Stimulated activated naive CD8-positive, alpha-beta T cell treated with anti-CD3 and anti-CD28 coated beads, Interleukin-15, Interleukin-2, amounts not matched to agents 100 ng/mL and 50 ng/mL, for 24 hours (primary cell): ENCODE measurements around the gene PGRMC2.
A peak's percentile ranks its signal among the peaks of the same experiment; 100 is the strongest.
"Not testable (repeated sequence)": the region's sequence is repeated elsewhere in the genome, so short reads cannot be mapped to it uniquely, and the experiment has no call there.

Experiments
- H3K27ac Mint-ChIP-seq: one replicate; pipeline ENCODE4 v1.8.0; 2021; ENCODE audit warnings: mild to moderate bottlenecking, mixed read lengths
- H3K27me3 Mint-ChIP-seq: one replicate; pipeline ENCODE4 v1.8.0; 2021; ENCODE audit warnings: mixed read lengths
- H3K36me3 Mint-ChIP-seq: one replicate; pipeline ENCODE4 v1.8.0; 2021; ENCODE audit warnings: low read depth, mixed read lengths
- H3K4me1 Mint-ChIP-seq: one replicate; pipeline ENCODE4 v1.8.0; 2021; ENCODE audit warnings: low read depth, mixed read lengths
- H3K4me3 Mint-ChIP-seq: one replicate; pipeline ENCODE4 v1.8.0; 2021; ENCODE audit warnings: mild to moderate bottlenecking, mixed read lengths
- H3K9me3 Mint-ChIP-seq: one replicate; pipeline ENCODE4 v1.8.0; 2021; ENCODE audit warnings: mixed read lengths

Gene PGRMC2

DNA sequence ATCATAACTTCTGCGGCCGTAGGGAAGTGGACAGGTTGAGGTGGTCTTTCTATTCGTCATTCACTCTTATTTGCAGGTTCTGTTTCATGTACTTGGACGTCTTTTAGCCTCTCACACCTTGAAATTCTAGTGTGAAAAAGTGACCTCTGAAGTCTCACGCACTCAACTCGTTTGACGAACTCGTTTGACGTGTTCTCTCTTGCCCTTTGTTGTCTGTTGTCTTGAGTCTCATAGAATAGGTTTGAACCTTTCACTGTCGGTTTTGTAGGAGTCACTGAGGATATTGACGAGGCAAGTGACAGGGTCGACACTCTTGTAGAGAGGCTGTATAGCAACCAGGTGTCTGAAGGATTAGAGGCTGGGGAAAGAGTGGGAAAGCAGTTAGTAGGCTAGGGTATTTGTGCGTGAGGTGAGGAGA is 1.1 kb upstream of the PGRMC2 start:
- Mint-ChIP-seq H3K4me1 (peaks cover 32% of the 10 kb centered on the region), H3K27ac (peak overlapping the region; percentile 94), H3K4me3 (peak overlapping the region; percentile 89), H3K27me3 (no peaks in the 10 kb centered on the region), H3K9me3 (no peaks in the 10 kb centered on the region), H3K36me3 (peaks cover 13% of the 10 kb centered on the region)

DNA sequence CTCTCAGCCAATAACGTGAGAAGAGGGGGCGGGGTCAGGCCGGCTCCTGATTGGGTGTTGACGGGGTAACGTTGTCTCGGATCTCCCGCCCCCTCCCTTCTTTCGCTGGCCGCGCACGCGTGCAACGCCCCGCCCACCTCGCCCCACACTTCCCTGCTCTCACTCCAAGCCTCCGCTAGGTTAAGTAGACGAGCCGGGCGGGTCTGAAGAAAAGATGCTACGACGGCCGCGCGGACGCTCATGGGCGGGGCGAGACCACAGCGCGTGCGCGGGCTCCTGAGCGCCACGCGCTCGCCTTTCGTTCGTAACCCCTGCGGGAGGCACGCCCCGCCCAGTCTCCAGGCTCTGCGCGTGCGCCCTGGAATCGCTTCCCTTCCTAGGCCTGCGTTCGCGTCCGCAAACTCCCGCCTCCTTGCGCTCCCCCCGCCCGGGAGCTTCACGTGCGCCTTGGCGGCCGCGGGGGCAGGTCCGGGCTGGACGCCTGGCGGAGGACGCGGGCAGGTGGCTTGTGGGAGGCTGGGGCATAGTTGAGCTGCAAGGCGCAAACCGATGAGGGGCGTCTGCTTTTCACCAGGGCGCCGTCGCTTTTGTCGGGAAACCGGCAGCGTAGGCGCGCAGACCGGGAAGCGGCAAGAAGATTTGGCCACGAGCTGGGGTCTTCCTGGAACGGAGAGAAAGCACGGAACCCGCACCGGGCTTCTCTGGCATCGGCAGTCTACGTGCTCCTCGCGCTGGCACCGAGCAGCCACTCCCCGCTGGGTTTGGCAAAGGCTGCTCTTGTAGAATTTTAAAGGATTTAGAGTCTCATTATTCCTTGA is 467 bp upstream of the PGRMC2 start:
- Mint-ChIP-seq H3K27ac (peak overlapping the region; percentile 94), H3K36me3 (peaks cover 16% of the 10 kb centered on the region), H3K9me3 (no peaks in the 10 kb centered on the region), H3K4me3 (peak overlapping the region; percentile 89), H3K4me1 (peaks cover 35% of the 10 kb centered on the region), H3K27me3 (no peaks in the 10 kb centered on the region)

DNA sequence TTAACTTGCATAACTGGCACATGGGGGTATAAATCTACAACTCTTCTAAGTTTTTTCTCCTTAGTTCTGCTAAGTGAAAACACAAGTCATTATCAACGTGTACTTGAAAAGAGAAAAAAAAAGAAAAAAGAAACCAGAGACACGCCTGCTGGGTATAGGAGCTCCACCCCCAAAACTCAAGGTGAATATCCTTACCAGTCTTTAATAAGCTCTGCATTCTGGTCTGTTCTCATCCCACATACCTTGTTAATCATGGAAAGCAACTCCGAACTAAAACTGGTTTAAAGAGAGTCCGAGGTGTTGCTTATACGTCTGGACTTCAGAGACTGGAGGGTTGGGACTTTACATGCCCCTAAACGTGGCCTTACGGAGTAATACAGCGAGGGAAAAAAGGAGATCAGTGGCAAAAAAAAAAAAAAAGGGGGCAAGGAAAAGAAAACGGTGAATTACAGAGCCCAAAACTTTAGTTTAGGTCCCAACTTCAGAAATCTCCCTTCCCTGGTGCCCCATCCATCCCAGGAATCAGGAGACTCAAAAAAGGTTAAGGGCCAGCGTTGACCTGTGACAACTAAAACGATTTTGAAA is 1.0 kb downstream of the PGRMC2 start:
- Mint-ChIP-seq H3K4me1 (peaks cover 43% of the 10 kb centered on the region), H3K36me3 (peaks cover 25% of the 10 kb centered on the region), H3K27ac (peak overlapping the region; percentile 82), H3K27me3 (no peaks in the 10 kb centered on the region), H3K4me3 (peak overlapping the region; percentile 89), H3K9me3 (no peaks in the 10 kb centered on the region)

DNA sequence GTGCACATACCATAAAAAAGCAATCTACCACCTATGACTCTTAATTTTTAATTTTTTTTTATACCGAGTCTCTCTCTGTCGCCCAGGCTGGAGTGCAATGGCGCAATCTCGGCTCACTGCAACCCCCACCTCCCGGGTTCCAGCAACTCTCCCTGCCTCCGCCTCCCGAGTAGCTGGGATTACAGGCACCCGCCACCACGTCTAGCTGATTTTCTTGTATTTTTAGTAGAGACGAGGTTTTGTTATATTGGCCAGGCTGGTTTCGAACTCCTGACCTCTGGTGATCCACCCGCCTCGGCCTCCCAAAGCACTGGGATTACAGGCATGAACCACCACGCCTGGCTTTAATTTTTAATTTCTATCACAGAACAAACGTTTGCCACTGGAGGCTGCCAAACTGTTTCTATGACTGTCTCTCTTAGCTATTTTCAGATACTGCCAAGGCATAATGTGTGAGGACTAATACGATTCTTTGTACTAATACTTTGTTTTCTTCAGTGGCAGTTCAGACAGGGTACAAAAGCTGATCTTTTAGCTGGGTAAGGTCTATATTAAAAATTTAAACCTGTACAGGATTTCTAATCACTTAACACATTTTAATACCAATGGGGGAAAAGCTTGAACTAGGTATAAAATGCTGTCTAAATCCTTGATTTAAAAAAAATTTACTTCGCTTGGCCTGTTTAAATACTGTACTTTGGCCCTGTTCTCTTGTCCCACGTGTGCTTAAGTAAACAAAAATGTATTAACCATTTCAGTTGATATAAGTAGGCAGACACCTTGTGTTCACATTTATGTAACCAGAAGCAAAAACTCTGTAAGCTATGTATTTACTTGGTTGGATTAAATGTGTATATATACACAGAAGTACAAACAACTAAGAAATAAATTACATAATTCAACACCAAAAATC is 2.3 kb downstream of the PGRMC2 start:
- H3K27me3 Mint-ChIP-seq: no peaks in the 10 kb centered on the region
- H3K27ac Mint-ChIP-seq: peak overlapping the region; percentile 2
- peaks cover 27% of the 10 kb centered on the region for H3K36me3 Mint-ChIP-seq
- H3K4me3 Mint-ChIP-seq: peak overlapping the region; percentile 89
- H3K9me3 Mint-ChIP-seq: no peaks in the 10 kb centered on the region
- H3K4me1 Mint-ChIP-seq: peaks cover 49% of the 10 kb centered on the region

DNA sequence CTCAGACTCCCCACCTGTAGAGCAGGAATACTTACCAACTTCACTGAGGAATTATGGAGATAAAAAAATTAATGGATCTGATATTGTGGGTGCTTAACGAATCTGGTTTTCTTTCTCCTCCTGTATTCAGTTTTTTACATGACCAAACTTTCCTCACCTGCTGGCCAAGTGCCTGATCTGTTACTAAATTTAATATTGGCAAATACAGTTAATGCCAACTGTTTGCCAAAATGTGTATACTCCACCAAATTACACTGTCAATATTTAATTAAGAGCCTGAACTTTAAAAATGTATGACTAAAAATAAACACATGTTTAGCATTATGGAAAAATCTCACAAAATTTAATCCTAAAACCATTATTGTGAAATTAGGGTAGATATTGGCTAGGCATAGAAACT is 3.3 kb downstream of the PGRMC2 start:
- Mint-ChIP-seq H3K9me3 (no peaks in the 10 kb centered on the region), H3K27ac (no peak overlapping the region), H3K36me3 (peaks cover 37% of the 10 kb centered on the region), H3K4me3 (no peak overlapping the region), H3K27me3 (no peaks in the 10 kb centered on the region), H3K4me1 (peaks cover 59% of the 10 kb centered on the region)

DNA sequence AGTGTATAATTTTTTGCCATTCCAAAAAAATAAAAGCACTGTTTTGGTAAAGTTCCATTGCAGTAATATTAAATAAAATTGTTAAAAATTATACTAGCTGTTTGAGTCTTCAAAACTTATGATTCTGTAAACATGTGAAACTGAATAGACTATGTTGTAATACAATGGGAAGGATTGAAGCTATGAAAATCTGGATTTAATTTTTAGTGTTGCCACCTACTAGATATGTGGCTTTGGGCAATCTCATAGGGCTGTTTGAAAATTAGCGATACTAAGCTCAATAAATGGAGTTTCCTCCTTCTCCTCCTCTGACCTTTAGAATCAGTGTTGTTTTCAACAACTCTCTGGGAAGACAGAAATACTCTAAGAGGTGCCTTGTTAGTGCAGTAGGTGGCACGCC is 4.5 kb downstream of the PGRMC2 start:
- H3K27ac Mint-ChIP-seq: no peak overlapping the region
- no peak overlapping the region for H3K4me3 Mint-ChIP-seq
- no peaks in the 10 kb centered on the region for H3K9me3 Mint-ChIP-seq
- no peaks in the 10 kb centered on the region for H3K27me3 Mint-ChIP-seq
- peaks cover 41% of the 10 kb centered on the region for H3K36me3 Mint-ChIP-seq
- H3K4me1 Mint-ChIP-seq: peaks cover 58% of the 10 kb centered on the region

DNA sequence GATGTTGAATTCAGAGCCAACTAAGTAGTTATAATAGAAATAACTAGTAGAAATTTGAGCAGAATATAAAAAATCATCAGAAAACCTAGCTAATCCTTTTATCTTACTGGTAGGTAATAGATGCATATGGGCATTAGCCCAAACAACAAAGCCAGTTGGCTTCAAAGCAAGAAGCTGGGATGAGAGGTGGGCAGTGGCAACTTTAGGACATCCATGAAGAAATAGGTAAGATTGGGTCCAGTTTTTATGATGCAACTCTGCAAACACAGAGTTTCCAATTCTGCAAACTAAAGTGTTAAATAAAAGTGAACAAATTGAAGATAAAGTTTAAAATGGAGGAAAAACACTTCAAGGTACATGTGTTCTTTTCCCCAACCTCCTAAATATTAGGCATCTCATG is 5.1 kb downstream of the PGRMC2 start:
- Mint-ChIP-seq H3K4me1 (peaks cover 58% of the 10 kb centered on the region), H3K9me3 (no peaks in the 10 kb centered on the region), H3K36me3 (peaks cover 41% of the 10 kb centered on the region), H3K27me3 (no peaks in the 10 kb centered on the region), H3K4me3 (peak overlapping the region; percentile 0), H3K27ac (no peak overlapping the region)

DNA sequence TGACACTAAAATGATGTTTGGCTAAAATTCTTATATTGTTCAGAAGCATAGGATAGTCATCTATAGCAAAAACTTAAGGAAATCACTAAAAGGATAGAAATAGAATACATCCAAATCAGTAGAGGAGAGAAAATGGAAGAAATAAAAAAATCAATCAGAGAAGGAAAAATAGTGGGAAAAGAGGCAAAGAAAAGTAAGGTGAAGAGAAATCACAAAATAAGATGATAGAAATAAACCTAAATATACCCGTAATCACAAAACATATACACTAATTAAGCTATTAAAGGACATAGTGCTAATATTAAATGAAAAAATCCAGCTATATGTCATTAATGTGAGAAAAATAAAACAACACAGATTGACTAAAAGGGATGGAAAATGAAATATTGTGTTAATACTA is 6.3 kb downstream of the PGRMC2 start:
- H3K4me3 Mint-ChIP-seq: no peak overlapping the region
- H3K27ac Mint-ChIP-seq: no peak overlapping the region
- no peaks in the 10 kb centered on the region for H3K27me3 Mint-ChIP-seq
- H3K36me3 Mint-ChIP-seq: peaks cover 41% of the 10 kb centered on the region
- H3K9me3 Mint-ChIP-seq: no peaks in the 10 kb centered on the region
- H3K4me1 Mint-ChIP-seq: peaks cover 56% of the 10 kb centered on the region

DNA sequence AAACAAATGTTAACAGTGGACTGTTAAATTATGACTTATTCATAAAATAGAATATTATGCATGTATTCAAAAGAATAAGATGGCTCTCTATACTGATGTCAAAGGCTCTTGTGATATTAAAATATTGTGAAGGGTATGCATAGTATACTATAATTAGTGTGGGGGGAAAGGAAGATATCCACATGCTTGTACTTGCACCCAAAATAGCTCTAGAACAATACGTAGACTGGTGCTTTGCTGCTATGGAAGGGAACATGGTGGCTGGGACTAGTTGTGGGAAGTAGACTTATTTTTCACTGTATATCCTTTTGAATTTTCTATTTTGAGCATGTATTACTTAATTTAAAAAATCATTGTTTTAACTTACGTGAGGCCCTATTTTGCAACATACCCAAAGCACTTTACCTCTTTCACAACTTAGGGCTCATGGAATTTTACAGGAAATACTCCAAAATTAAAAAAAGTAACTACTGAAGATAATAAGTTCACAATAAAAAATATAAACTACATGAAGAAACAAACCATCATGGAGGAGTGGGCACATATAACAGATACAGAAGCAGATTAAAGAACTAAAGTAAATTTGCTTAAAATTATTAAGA is 7.9 kb downstream of the PGRMC2 start:
- Mint-ChIP-seq H3K9me3 (no peaks in the 10 kb centered on the region), H3K4me1 (peaks cover 44% of the 10 kb centered on the region), H3K27ac (no peak overlapping the region), H3K4me3 (no peak overlapping the region), H3K36me3 (peaks cover 40% of the 10 kb centered on the region), H3K27me3 (no peaks in the 10 kb centered on the region)

DNA sequence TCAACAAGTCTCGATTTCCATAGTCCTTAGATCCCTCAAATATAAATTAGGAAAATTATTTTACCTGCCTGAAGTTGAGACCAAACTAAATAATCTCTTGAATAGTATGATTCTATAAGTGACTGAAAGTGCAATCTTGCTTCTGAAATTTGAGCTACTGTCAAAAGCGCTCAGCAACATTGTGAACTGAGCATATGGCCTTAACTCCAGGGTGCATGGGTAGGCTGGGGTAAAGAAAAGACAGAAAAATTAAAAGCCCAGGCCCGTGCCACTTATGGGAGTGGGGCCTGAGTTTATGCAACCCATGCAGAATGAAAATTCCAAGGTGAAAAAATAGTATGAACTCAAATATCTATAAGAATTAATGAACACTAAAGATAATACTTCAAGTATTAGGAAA is 9.8 kb downstream of the PGRMC2 start:
- Mint-ChIP-seq H3K36me3 (peaks cover 35% of the 10 kb centered on the region), H3K4me1 (peaks cover 34% of the 10 kb centered on the region), H3K27ac (no peak overlapping the region), H3K27me3 (no peaks in the 10 kb centered on the region), H3K9me3 (no peaks in the 10 kb centered on the region), H3K4me3 (no peak overlapping the region)

DNA sequence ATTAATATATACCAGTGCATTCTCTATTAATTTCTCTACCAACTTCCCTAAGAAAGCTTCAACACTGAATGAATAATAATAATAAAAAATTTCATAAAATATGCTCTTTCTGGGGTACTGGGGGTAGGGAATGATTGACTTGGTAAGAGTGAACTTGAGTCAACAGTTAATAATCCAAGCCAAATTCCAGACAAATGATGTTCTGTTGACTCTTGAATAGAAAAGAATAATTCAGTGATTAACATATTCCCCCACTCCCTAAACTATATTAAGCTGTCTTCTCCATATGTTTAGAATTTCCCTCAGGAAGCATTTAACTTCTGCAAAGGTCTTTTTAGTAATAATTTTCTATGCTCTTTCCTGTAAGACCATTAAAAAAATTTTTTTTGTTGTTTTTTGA is 12.3 kb downstream of the PGRMC2 start:
- Mint-ChIP-seq H3K27ac (no peak overlapping the region), H3K9me3 (no peaks in the 10 kb centered on the region), H3K36me3 (peaks cover 44% of the 10 kb centered on the region), H3K4me1 (peaks cover 22% of the 10 kb centered on the region), H3K4me3 (no peak overlapping the region), H3K27me3 (no peaks in the 10 kb centered on the region)

DNA sequence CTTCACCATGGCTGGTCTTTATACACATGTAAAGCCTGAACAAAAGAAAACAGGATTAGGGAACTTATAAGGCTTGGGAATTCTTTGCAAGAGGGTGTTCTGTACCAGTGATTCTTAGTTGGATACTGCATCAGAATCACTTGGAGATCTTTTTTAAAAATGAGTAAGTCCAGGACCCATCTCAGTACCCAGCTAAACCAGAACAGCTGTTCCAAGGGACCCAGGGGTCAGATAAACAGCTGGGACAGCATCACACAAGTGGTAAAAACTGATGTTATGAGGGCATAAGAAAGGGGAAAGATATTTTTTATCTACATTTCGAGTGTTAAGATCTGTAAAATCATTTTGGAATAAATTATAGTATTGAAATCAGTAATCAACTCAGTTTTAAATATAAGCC is 16.1 kb downstream of the PGRMC2 start:
- Mint-ChIP-seq H3K27me3 (no peaks in the 10 kb centered on the region), H3K36me3 (peaks cover 31% of the 10 kb centered on the region), H3K4me3 (no peak overlapping the region), H3K9me3 (no peaks in the 10 kb centered on the region), H3K4me1 (peaks cover 7% of the 10 kb centered on the region), H3K27ac (no peak overlapping the region)

DNA sequence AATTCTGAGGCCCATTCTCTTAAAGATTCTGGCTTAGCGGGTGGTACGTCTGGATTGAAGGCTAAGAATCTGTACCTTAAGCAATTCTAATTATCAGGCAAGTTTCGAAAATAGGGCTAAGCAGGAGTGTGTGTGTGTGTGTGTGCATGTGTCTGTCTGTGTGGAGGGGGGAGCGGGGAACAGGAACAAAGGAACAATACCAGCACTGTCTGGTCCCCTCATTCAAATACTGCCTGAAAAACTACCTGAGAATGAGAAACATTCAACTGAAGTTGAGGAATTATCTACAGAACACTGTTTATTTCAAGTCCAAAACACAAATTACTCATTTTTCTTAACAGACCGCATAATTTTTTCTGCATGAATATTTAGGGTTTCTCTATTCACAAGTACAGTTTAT is 18.6 kb downstream of the PGRMC2 start:
- Mint-ChIP-seq H3K27me3 (no peaks in the 10 kb centered on the region), H3K4me3 (no peak overlapping the region), H3K9me3 (peaks cover 9% of the 10 kb centered on the region), H3K27ac (no peak overlapping the region), H3K36me3 (peaks cover 25% of the 10 kb centered on the region), H3K4me1 (peaks cover 3% of the 10 kb centered on the region)

DNA sequence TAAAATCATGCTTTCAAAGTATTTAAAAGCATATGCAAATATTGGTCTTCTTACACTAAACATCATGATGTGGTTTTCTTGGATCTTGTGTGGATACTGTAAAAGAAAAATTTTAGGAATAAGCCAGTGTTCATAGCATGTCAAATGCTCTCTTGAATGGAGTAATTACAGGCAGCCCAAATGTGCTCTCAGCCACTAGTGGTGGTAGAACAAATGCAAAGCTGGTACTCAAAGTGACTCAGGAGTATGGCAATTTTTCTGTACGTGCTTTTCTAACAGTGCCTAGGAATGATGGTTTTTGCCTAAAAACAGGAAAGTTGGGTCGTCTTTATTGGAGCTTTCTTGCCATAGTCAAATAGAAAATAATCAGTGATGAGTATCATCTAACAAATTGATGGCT is 19.9 kb downstream of the PGRMC2 start:
- Mint-ChIP-seq H3K27me3 (no peaks in the 10 kb centered on the region), H3K9me3 (peaks cover 9% of the 10 kb centered on the region), H3K4me3 (no peak overlapping the region), H3K36me3 (peaks cover 17% of the 10 kb centered on the region), H3K27ac (no peak overlapping the region), H3K4me1 (no peaks in the 10 kb centered on the region)

DNA sequence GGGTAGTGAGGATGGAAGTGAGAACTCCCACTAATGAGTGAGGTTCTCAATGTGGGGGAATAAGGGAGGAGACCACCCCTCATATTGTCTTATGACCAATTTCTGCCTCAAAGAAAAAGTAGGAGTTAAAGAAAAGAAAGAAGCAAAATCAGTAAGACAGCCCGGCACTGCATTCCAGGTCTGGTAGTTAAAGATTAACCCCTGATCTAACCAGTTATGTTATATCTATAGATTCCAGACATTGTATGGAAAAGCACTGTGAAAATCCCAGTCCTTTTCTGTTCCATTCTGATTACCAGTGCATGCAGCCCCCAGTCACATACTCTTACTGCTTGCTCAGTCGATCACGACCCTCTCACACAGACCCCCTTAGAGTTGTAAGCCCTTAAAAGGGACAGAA is 20.4 kb downstream of the PGRMC2 start:
- H3K4me1 Mint-ChIP-seq, H3K27ac Mint-ChIP-seq, H3K27me3 Mint-ChIP-seq, H3K4me3 Mint-ChIP-seq, H3K9me3 Mint-ChIP-seq: not testable (repeated sequence)
- H3K36me3 Mint-ChIP-seq: peaks cover 12% of the 10 kb centered on the region
